Peyer's patch (tissue), 4 donors: ENCODE data around the gene EPHA2. TPM values are rescaled to one million over a fixed set of nuclear protein-coding genes. Genes with fewer than 3 reads are reported as not detected.

Source experiments
- DNase-seq, 3 donors: peaks; one replicate each; pipeline ENCODE4 v3.0.0-alpha.2; 2017 to 2019
- H3K27ac ChIP-seq, 4 donors: fragments of 200-600 bp; sonication (generic); one replicate each; pipeline ENCODE4 v1.5.1; 2016 to 2019
- H3K27me3 ChIP-seq, 2 donors: fragments of 200-600 bp; sonication (generic); one replicate each; pipeline ENCODE4 v1.5.1; 2019
- H3K36me3 ChIP-seq, 3 donors: fragments of 200-600 bp; sonication (generic); one replicate each; pipeline ENCODE4 v1.5.1; 2016 to 2019
- H3K4me1 ChIP-seq, 4 donors: fragments of 200-600 bp; sonication (generic); one replicate each; pipeline ENCODE4 v1.5.1; 2016 to 2019
- H3K4me3 ChIP-seq, 4 donors: fragments of 200-600 bp; sonication (generic); 1 replicate in 3 of 4; 2 replicates in 1 of 4; pipeline ENCODE4 v1.5.1; 2016 to 2019; ENCODE audit warnings: mild to moderate bottlenecking in 1 of 4
- H3K9me3 ChIP-seq, 4 donors: fragments of 200-600 bp; sonication (generic); one replicate each; pipeline ENCODE4 v1.5.1; 2016 to 2019; ENCODE audit warnings: mild to moderate bottlenecking in 1 of 4
- CTCF ChIP-seq, 6 experiments: fragments of 450-650 bp in 4 of 6; fragments of 200-600 bp in 2 of 6; sonication (generic) in 1 of 6; IDR thresholded peaks; one replicate each; pipeline ENCODE4 v1.5.1; 2017 to 2019; ENCODE audit warnings: antibody characterized with exemption in 6 of 6, mild to moderate bottlenecking in 3 of 6, moderate library complexity in 1 of 6
- POLR2A ChIP-seq, 2 donors: fragments of 450-650 bp; IDR thresholded peaks; one replicate each; pipeline ENCODE4 v1.5.1; 2017; ENCODE audit warnings: antibody characterized with exemption in 2 of 2, mild to moderate bottlenecking in 2 of 2, moderate library complexity in 2 of 2
- total RNA-seq, 4 donors: library from RNA; depleted of rRNA; stranded (reverse); fragments of >200 nt; gene quantifications; one replicate each; pipeline ENCODE4 v1.1.0, GENCODE V29; 2016

Gene EPHA2
- total RNA-seq, 4 donors from 2014 or later = 23.5 to 42.6 (median 35.5) TPM

- H3K4me1 ChIP-seq = peaks cover 0 to 34% (median 10%) of the 10 kb centered on the region in 4 donors
- H3K27ac ChIP-seq = peak overlapping the region; percentile 66 to 94 (median 80)
- H3K27me3 ChIP-seq = no peaks in the 10 kb centered on the region
- TF ChIP-seq CTCF (IDR thresholded peaks at IDR 0.05) = no peak
- TF ChIP-seq POLR2A (IDR thresholded peaks at IDR 0.05) = no peak
- peaks cover 0 to 34% (median 0%) of the 10 kb centered on the region in 3 donors for H3K36me3 ChIP-seq
- H3K4me3 ChIP-seq = peak overlapping the region in 2 of 4 donors; percentile 23 to 43
- no peak for DNase-seq
- H3K9me3 ChIP-seq = no peaks in the 10 kb centered on the region
These were observed 11.4 kb downstream of the EPHA2 start for GRCh38 chr1:16144325-16145029.

GRCh38 chr1:16143566-16144324 lies 12.1 kb downstream of the EPHA2 start:
- peak overlapping the region in 2 of 4 donors; percentile 1 to 17 for H3K4me3 ChIP-seq
- TF ChIP-seq CTCF (IDR thresholded peaks at IDR 0.05) = peak in 1 of 6 experiments; percentile 1
- TF ChIP-seq POLR2A (IDR thresholded peaks at IDR 0.05) = peak in 1 of 2 donors; percentile 73
- peaks cover 0 to 37% (median 10%) of the 10 kb centered on the region in 4 donors for H3K4me1 ChIP-seq
- H3K9me3 ChIP-seq = no peaks in the 10 kb centered on the region
- peak in 2 of 3 donors; percentile 89 for DNase-seq
- H3K27me3 ChIP-seq = no peaks in the 10 kb centered on the region
- H3K36me3 ChIP-seq = peaks cover 0 to 28% (median 0%) of the 10 kb centered on the region in 3 donors
- H3K27ac ChIP-seq = peak overlapping the region; percentile 10 to 94 (median 80)

GRCh38 chr1:16143005-16143565 lies 12.8 kb downstream of the EPHA2 start:
- H3K4me1 ChIP-seq = peaks cover 0 to 37% (median 10%) of the 10 kb centered on the region in 4 donors

GRCh38 chr1:16142383-16142995 lies 13.4 kb downstream of the EPHA2 start:
- Histone ChIP-seq H3K4me1 (peaks cover 0 to 37% (median 10%) of the 10 kb centered on the region in 4 donors), H3K36me3 (peaks cover 0 to 24% (median 0%) of the 10 kb centered on the region in 3 donors), H3K9me3 (no peaks in the 10 kb centered on the region), H3K4me3 (no peak overlapping the region), H3K27ac (peak overlapping the region in 2 of 4 donors; percentile 46 to 94), H3K27me3 (no peaks in the 10 kb centered on the region)
- no peak for DNase-seq
- TF ChIP-seq POLR2A (IDR thresholded peaks at IDR 0.05) (no peak), CTCF (IDR thresholded peaks at IDR 0.05) (no peak)

More at GRCh38 chr1:16143005-16143565, 12.8 kb downstream of the EPHA2 start:
- no peak overlapping the region for H3K4me3 ChIP-seq
- H3K9me3 ChIP-seq = no peaks in the 10 kb centered on the region
- H3K36me3 ChIP-seq = peaks cover 0 to 24% (median 0%) of the 10 kb centered on the region in 3 donors
- no peak for DNase-seq
- peak overlapping the region; percentile 10 to 94 (median 80) for H3K27ac ChIP-seq
- no peaks in the 10 kb centered on the region for H3K27me3 ChIP-seq
- TF ChIP-seq CTCF (IDR thresholded peaks at IDR 0.05) = no peak
- TF ChIP-seq POLR2A (IDR thresholded peaks at IDR 0.05) = peak in 1 of 2 donors; percentile 21
